Left ventricle myocardium superior (tissue), 1 donor: Measurements from ENCODE around the gene MEGF11. TPM values are rescaled to one million over a fixed set of nuclear protein-coding genes. Genes with fewer than 3 reads are reported as not detected.

Experiments used
- microRNA-seq: library from miRNA; unstranded; fragments of <30 nt; microRNA quantifications from one replicate; pipeline ENCODE4 v1.2.0, GENCODE V29; 2020; ENCODE audit warnings: borderline number of aligned reads
- total RNA-seq: library from RNA; stranded (reverse); fragmentation: NEBNext Ultra II Directional; extraction: Animal tissue kit (Norgen Biotek cat#: 25700); gene quantifications from one replicate; pipeline ENCODE4 v1.2.1, GENCODE V29; 2021
- donor health status: DM: no; HTN: yes; CAD: no; lungs with severe emphysema.

MEGF11 gene
- total RNA-seq, 1 donor from 2014 or later, result not detected

Small RNA genes lying within 50 kb of the gene (microRNA-seq; reads per million reads assigned to microRNA genes)
- not detected for gene MIR4311

Other genes with a start within 250 kb of the MEGF11 start
- gene DIS3L, start 39.8 kb upstream of the MEGF11 start, total RNA-seq, result 44.6 TPM
- 4.0 TPM for gene TIPIN, start 102.9 kb upstream of the MEGF11 start, total RNA-seq
- gene MAP2K1, start 133.2 kb upstream of the MEGF11 start, total RNA-seq, result 40.4 TPM
- gene SNAPC5, start 244.0 kb upstream of the MEGF11 start, total RNA-seq, result 39.2 TPM